Endothelial cell of umbilical vein (primary cell): ENCODE results near the gene ETV6. TPM values are rescaled to one million over a fixed set of nuclear protein-coding genes. Genes with fewer than 3 reads are reported as not detected.

Experiments
- BruUV-seq: library from RNA; stranded (reverse); fragments of 400-500 nt; replicated peaks from 2 replicates; lab custom pipeline; 2021; lab: Mats Ljungman, UMichigan
- CTCF ChIA-PET: fragments of 300-600, 350-600 bp; sonication (Branson Sonifier 250); formaldehyde crosslinking; loops from one replicate; lab custom pipeline; 2021; ENCODE audit warnings: antibody characterized with exemption, inconsistent platforms; lab: Charles Lee
- POLR2A ChIA-PET: fragments of 300-600, 350-600 bp; sonication (Branson Sonifier 250); formaldehyde crosslinking; loops from one replicate; lab custom pipeline; 2021; ENCODE audit warnings: antibody characterized with exemption, inconsistent platforms; lab: Charles Lee
- DNase-seq: peaks from one replicate; pipeline ENCODE4 v3.0.0-alpha.2; 2011; ENCODE audit warnings: low read depth, low spot score
- FAIRE-seq: peaks from 2 replicates; lab custom pipeline; 2011; peaks lifted over from hg19 to GRCh38; lab: Jason Lieb, UNC
- H2AFZ ChIP-seq: 2 replicates; pipeline ENCODE4 v1.6.0; 2012; ENCODE audit warnings: low read depth, low read length, control low read depth, inconsistent platforms
- H3K27ac ChIP-seq: 2 replicates; pipeline ENCODE4 v1.5.1; 2011; ENCODE audit warnings: low read depth, mild to moderate bottlenecking, control low read depth, low read length, moderate library complexity; ENCODE audit not compliant: insufficient read depth
- H3K27me3 ChIP-seq, 2 experiments: 2 replicates each; pipeline versions ENCODE4 v1.6.0 to v1.6.1; 2011; ENCODE audit warnings: low read length in 2 of 2, mixed read lengths in 1 of 2; ENCODE audit not compliant: control insufficient read depth in 2 of 2, insufficient read depth in 2 of 2
- H3K36me3 ChIP-seq, 2 experiments: 2 replicates in 1 of 2; 3 replicates in 1 of 2; pipeline ENCODE4 v1.5.1; 2011; ENCODE audit warnings: low read length in 2 of 2, mild to moderate bottlenecking in 1 of 2, moderate library complexity in 1 of 2; ENCODE audit not compliant: control insufficient read depth in 2 of 2, insufficient read depth in 2 of 2; ENCODE audit errors: extremely low read depth in 1 of 2
- H3K4me1 ChIP-seq: 3 replicates; pipeline ENCODE4 v1.5.1; 2011; ENCODE audit warnings: mild to moderate bottlenecking, low read length; ENCODE audit not compliant: control insufficient read depth, insufficient read depth; ENCODE audit errors: extremely low read depth
- H3K4me2 ChIP-seq: 2 replicates; pipeline ENCODE4 v1.6.1; 2011; ENCODE audit warnings: low read length, control low read depth, mixed read lengths; ENCODE audit not compliant: insufficient read depth
- H3K4me3 ChIP-seq, 3 experiments: fragments of 200-600 bp in 1 of 3; sonication (generic), shearing (Covaris generic) in 1 of 3; replicated peaks in 1 of 3; 2 replicates each; pipeline ENCODE4 v1.5.1; 2011 to 2016; ENCODE audit warnings: control low read depth in 3 of 3, low read length in 3 of 3, mild to moderate bottlenecking in 2 of 3, inconsistent platforms in 1 of 3, low read depth in 1 of 3, moderate library complexity in 1 of 3; ENCODE audit not compliant: insufficient read depth in 1 of 3
- H3K79me2 ChIP-seq: 2 replicates; pipeline ENCODE4 v1.6.0; 2012; ENCODE audit warnings: low read length, inconsistent platforms; ENCODE audit not compliant: control insufficient read depth, insufficient read depth
- H3K9ac ChIP-seq: replicated peaks from 2 replicates; pipeline ENCODE3; 2011; ENCODE audit warnings: low read length, control low read depth; ENCODE audit not compliant: insufficient read depth; ENCODE audit errors: extremely low read depth
- H3K9me1 ChIP-seq: replicated peaks from 3 replicates; pipeline ENCODE4 v1.6.0; 2011; ENCODE audit warnings: mild to moderate bottlenecking, low read length; ENCODE audit not compliant: control insufficient read depth, insufficient read depth; ENCODE audit errors: extremely low read depth
- H3K9me3 ChIP-seq: replicated peaks from 2 replicates; pipeline ENCODE4 v1.5.1; 2012; ENCODE audit warnings: low read length, inconsistent platforms; ENCODE audit not compliant: control insufficient read depth, insufficient read depth
- H4K20me1 ChIP-seq: replicated peaks from 2 replicates; pipeline ENCODE3; 2011; ENCODE audit warnings: mild to moderate bottlenecking, low read length; ENCODE audit not compliant: control insufficient read depth, insufficient read depth; ENCODE audit errors: extremely low read depth
- EZH2 ChIP-seq: IDR thresholded peaks from 2 replicates; pipeline ENCODE4 v1.6.1; 2012; ENCODE audit warnings: borderline replicate concordance, low read depth, mild to moderate bottlenecking, moderate library complexity, low read length, inconsistent platforms; ENCODE audit not compliant: severe bottlenecking
- FOS ChIP-seq: IDR thresholded peaks from 2 replicates; pipeline ENCODE4 v1.6.1; 2011; ENCODE audit warnings: mild to moderate bottlenecking, low read length, moderate library complexity, borderline replicate concordance; ENCODE audit not compliant: insufficient read depth
- JUN ChIP-seq: IDR thresholded peaks from 2 replicates; pipeline ENCODE4 v1.6.1; 2011; ENCODE audit warnings: borderline replicate concordance, low read depth; ENCODE audit not compliant: insufficient read length, insufficient read depth
- POLR2A ChIP-seq: IDR thresholded peaks from 2 replicates; pipeline ENCODE4 v1.6.1; 2012; ENCODE audit warnings: low read depth, mild to moderate bottlenecking, control low read depth, low read length
- POLR2AphosphoS5 ChIP-seq: IDR thresholded peaks from 2 replicates; pipeline ENCODE4 v1.6.1; 2012; ENCODE audit warnings: low read depth, mild to moderate bottlenecking, control low read depth, low read length, moderate library complexity; ENCODE audit not compliant: insufficient read depth
- dilution Hi-C: fragments of 300-500 bp; cut with MboI; formaldehyde crosslinking; loops from one replicate; pipeline ENCODE4 v1.15.0; 2019; ENCODE audit warnings: low sequenced_read_pairs; ENCODE audit not compliant: extremely low pct_ligation_motif_present
- intact Hi-C: fragments of 100-400 bp; cut with micrococcal nuclease; formaldehyde crosslinking; loops from one replicate; pipeline ENCODE4 v1.10.0; 2022
- polyA plus RNA-seq, 4 experiments: library from polyadenylated mRNA; depleted of rRNA in 3 of 4; stranded (reverse) in 3 of 4; unstranded in 1 of 4; fragments of >200 nt; gene quantifications; 2 replicates each; pipeline versions ENCODE4 v1.2.1 to v1.2.3, GENCODE V29; 2011 to 2012; ENCODE audit warnings: missing spikeins in 1 of 4
- total RNA-seq: library from RNA; stranded (reverse); gene quantifications from 2 replicates; pipeline ENCODE4 v1.2.3, GENCODE V29; 2021
- TF ChIP-seq, protein P1 (sequence below), 2 donors: IDR thresholded peaks; 1 replicate in 1 of 2; 2 replicates in 1 of 2; pipeline ENCODE4 v1.5.1; 2011; ENCODE audit warnings: low read length in 2 of 2, mild to moderate bottlenecking in 2 of 2, moderate library complexity in 2 of 2, control low read depth in 1 of 2, inconsistent platforms in 1 of 2, low read depth in 1 of 2; ENCODE audit not compliant: insufficient read depth in 1 of 2; ENCODE audit errors: extremely low read depth in 1 of 2

Gene ETV6
- total and polyA plus RNA-seq, 2 donors (not counting 3 experiments of a cell fraction or from before 2014, with no cell fraction given) = 15.9 to 57.1 TPM

DNA sequence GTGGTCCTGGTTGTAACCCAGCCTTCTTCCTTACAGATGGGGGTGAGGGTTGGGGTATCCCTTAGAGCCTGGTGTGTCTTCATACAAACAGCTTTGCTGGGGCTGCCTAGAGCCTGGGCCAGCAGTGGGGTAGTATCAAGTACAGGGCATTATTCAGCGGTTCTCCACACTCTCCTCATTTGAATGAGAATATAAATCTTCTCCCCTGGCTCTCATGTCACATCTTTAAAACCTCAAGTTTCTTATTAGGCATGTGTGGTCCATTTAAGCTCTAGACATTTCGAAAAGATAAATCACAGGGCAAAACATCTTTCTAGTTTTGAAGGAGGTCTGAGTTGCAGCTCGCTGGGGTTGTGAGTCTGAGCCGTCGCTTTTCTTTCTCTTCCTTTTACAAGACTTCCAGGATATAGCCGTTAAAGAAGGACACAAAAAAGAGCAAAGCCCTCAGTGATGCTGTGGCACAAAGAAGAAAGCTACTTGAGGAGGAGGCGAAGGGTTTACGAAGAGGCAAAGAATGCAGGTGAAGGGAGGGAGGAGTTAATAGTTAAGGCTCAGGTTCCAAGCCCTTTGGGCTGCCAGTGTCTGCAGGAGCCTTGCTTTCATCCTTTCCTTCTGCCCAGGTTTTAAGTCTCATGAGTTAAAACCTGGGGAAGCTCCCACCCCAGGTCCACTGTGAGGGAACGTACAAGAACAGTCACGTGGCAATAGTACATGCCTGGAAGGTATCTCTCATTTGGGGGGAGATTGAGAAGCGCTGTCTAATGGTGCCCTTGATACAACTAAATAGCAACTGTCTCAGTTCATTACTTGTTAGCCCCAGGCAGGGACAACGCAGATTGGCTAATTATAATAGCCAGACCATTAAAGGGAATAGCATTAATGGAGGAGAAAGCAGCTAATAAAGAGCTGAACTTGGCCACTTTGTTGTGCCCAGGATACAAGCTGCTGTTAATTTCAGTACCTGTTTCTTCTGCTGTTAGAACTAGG lies 94.2 kb downstream of the ETV6 start:
- DNase-seq (no peak), FAIRE-seq (no peak)
- dilution Hi-C loops (no loop called here), intact Hi-C loops (no loop called here)
- Histone ChIP-seq H3K4me3 (no peak overlapping the region), H3K9ac (no peak overlapping the region), H3K27me3 (no peaks in the 10 kb centered on the region), H3K36me3 (no peaks in the 10 kb centered on the region), H3K9me1 (no peaks in the 10 kb centered on the region), H3K4me2 (no peak overlapping the region), H3K4me1 (peaks cover 40% of the 10 kb centered on the region), H3K27ac (no peak overlapping the region), H3K79me2 (peaks cover 41% of the 10 kb centered on the region), H3K9me3 (no peaks in the 10 kb centered on the region), H2AFZ (no peak overlapping the region), H4K20me1 (no peaks in the 10 kb centered on the region)
- TF ChIP-seq JUN (no peak), FOS (no peak), POLR2AphosphoS5 (no peak), POLR2A (no peak), EZH2 (no peak)
- TF ChIP-seq, protein P1, sequence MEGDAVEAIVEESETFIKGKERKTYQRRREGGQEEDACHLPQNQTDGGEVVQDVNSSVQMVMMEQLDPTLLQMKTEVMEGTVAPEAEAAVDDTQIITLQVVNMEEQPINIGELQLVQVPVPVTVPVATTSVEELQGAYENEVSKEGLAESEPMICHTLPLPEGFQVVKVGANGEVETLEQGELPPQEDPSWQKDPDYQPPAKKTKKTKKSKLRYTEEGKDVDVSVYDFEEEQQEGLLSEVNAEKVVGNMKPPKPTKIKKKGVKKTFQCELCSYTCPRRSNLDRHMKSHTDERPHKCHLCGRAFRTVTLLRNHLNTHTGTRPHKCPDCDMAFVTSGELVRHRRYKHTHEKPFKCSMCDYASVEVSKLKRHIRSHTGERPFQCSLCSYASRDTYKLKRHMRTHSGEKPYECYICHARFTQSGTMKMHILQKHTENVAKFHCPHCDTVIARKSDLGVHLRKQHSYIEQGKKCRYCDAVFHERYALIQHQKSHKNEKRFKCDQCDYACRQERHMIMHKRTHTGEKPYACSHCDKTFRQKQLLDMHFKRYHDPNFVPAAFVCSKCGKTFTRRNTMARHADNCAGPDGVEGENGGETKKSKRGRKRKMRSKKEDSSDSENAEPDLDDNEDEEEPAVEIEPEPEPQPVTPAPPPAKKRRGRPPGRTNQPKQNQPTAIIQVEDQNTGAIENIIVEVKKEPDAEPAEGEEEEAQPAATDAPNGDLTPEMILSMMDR (IDR thresholded peaks at IDR 0.05; ENCODE audit: extremely low read depth in 1 of 2, insufficient read depth in 1 of 2, low read depth in 1 of 2, low read length in 2 of 2) = no peak
- POLR2A ChIA-PET = no interaction called here
- no TSS peak for BruUV-seq
- CTCF ChIA-PET = interaction anchor here (0.7 to 3.8 kb wide), 5 partner anchors 9 to 61 kb away, joined by 3 to 17 read pairs (median 3); no protein-coding TSS in a partner anchor
